Heart left ventricle (tissue), 16 donors: ENCODE results near the gene ADAM22. TPM values are rescaled to one million over a fixed set of nuclear protein-coding genes. Genes with fewer than 3 reads are reported as not detected.

Experiments
- ATAC-seq, 4 donors: fragments of 200-7000 bp; cut with Tn5 transposase; one replicate each; pipeline ENCODE4 v1.9.1; 2020 to 2022; ENCODE audit warnings: moderate library complexity in 4 of 4, mild to moderate bottlenecking in 3 of 4, moderate number of reproducible peaks in 1 of 4
- DNase-seq, 5 donors: peaks; one replicate each; pipeline ENCODE4 v3.0.0-alpha.2; 2020
- H3K27ac ChIP-seq, 12 donors: fragments of 200-600 bp; sonication (generic) in 4 of 12; one replicate each; pipeline versions ENCODE4 v1.5.0 to v1.8.0; 2016 to 2022; ENCODE audit warnings: mild to moderate bottlenecking in 2 of 12
- H3K27me3 ChIP-seq, 9 donors: fragments of 200-600 bp; sonication (generic) in 2 of 9; one replicate each; pipeline versions ENCODE4 v1.5.1 to v1.8.0; 2016 to 2022; ENCODE audit warnings: mild to moderate bottlenecking in 3 of 9
- H3K36me3 ChIP-seq, 9 donors: fragments of 200-600 bp; sonication (generic) in 2 of 9; one replicate each; pipeline versions ENCODE4 v1.5.0 to v1.8.0; 2018 to 2022; ENCODE audit warnings: mild to moderate bottlenecking in 2 of 9
- H3K4me1 ChIP-seq, 12 donors: fragments of 200-600 bp; sonication (generic) in 4 of 12; one replicate each; pipeline versions ENCODE4 v1.5.0 to v1.8.0; 2016 to 2022; ENCODE audit warnings: mild to moderate bottlenecking in 3 of 12
- H3K4me3 ChIP-seq, 12 donors: fragments of 200-600 bp; sonication (generic) in 4 of 12; one replicate each; pipeline versions ENCODE4 v1.5.0 to v1.8.0; 2017 to 2022; ENCODE audit warnings: mild to moderate bottlenecking in 9 of 12, moderate library complexity in 4 of 12
- H3K9me3 ChIP-seq, 12 donors: fragments of 200-600 bp; sonication (generic) in 4 of 12; one replicate each; pipeline versions ENCODE4 v1.5.0 to v1.8.0; 2016 to 2022; ENCODE audit warnings: mild to moderate bottlenecking in 1 of 12
- CTCF ChIP-seq, 12 donors: fragments of 200-600 bp; sonication (generic) in 4 of 12; IDR thresholded peaks; one replicate each; pipeline versions ENCODE4 v1.5.0 to v1.8.0; 2018 to 2022; ENCODE audit warnings: antibody characterized with exemption in 12 of 12, mild to moderate bottlenecking in 5 of 12
- POLR2A ChIP-seq, 2 donors: fragments of 450-650 bp; IDR thresholded peaks; one replicate each; pipeline ENCODE4 v1.6.1; 2017; ENCODE audit warnings: antibody characterized with exemption in 2 of 2, mild to moderate bottlenecking in 2 of 2, moderate library complexity in 2 of 2
- WGBS, 4 donors: extraction: QIAGEN DNeasy Blood & Tissue Kit in 2 of 4; methylation state at CpG; one replicate each; pipeline versions ENCODE4 v1.1.5 to v1.1.7; 2013 to 2018; 5-methylcytosine and 5-hydroxymethylcytosine counted together
- intact Hi-C, 10 donors: fragments of 100-400 bp; cut with DNase I; formaldehyde crosslinking; loops; one replicate each; pipeline versions ENCODE4 v1.11.1 to v1.14.2; 2022
- polyA plus RNA-seq, 2 donors: library from polyadenylated mRNA; stranded (reverse); fragments of 200-250 nt; gene quantifications; one replicate each; pipeline ENCODE4 v1.2.3, GENCODE V29; 2013
- total RNA-seq, 9 donors: library from RNA; depleted of rRNA in 2 of 9; stranded (reverse); fragments of >200 nt in 2 of 9; fragmentation: NEBNext Ultra II Directional in 3 of 9; extraction: Animal tissue kit (Norgen Biotek cat#: 25700) in 3 of 9; gene quantifications; one replicate each; pipeline versions ENCODE4 v1.1.0 to v1.2.4, GENCODE V29; 2016 to 2023
- donor health status: ischemic (EF 13 %, LVEDD 7.1; RV severe dilation, severe dysfunction).
- donor health status: healthy with polysubstance abuse.
- donor health status: DM: no; HTN: yes; CAD: no.
- donor health status: DM: no; HTN: no; CAD: no.
- donor health status: ischemic (EF 25% LVEDD 6.9; RV normal size, moderate dysfunction).
- donor health status: ischemic (EF 25% LVEDD 5.7; RV mildly dilated, moderate dysfunction).
- donor health status: healthy.
- donor health status: DM: yes; HTN: yes; CAD: no.
- donor health status: ischemic (EF 35%, LVEDD 5.7; RV mildly dilated, moderate dysfunction).
- donor health status: nonischemic (EF 11% LVEDD 7.7; RV severe dilation, severe dysfunction).
- donor health status: DM: yes; HTN: yes; CAD: no.
- donor health status: PGD.
- donor health status: ischemic (EF 29% LVEDD 5.4; RV normal size, mild dysfunction).
- donor health status: nonischemic (EF 23%, LVEDD 6.1; RV moderate dilation, normal function).

Gene ADAM22
- total and polyA plus RNA-seq, 11 donors, result 0.27 to 3.4 (median 1.1) TPM

GRCh38 chr7:88101769-88102168, 167.7 kb downstream of the ADAM22 start:
- H3K27ac ChIP-seq, result no peak overlapping the region
- ATAC-seq, result no peak
- 82 to 95% (median 90%) methylated on average over 1 of the region's 1 CpG for WGBS, 4 donors
- peaks cover 0 to 5% (median 0%) of the 10 kb centered on the region in 12 donors for H3K4me1 ChIP-seq
- H3K4me3 ChIP-seq, result no peak overlapping the region
- TF ChIP-seq CTCF (IDR thresholded peaks at IDR 0.05), result no peak
- intact Hi-C loops, result loop anchor here in 6 of 10 donors (10.0 kb wide), 5 partner anchors 57 to 597 kb away; partner anchors contain the start of gene ADAM22 (in 2 of the 6)
- no peaks in the 10 kb centered on the region for H3K36me3 ChIP-seq
- H3K9me3 ChIP-seq, result no peaks in the 10 kb centered on the region
- no peak for DNase-seq
- no peaks in the 10 kb centered on the region for H3K27me3 ChIP-seq

- no peak for TF ChIP-seq CTCF (IDR thresholded peaks at IDR 0.05)
- no peak for TF ChIP-seq POLR2A (IDR thresholded peaks at IDR 0.05)
- Histone ChIP-seq H3K4me3 (no peak overlapping the region), H3K27ac (no peak overlapping the region), H3K36me3 (no peaks in the 10 kb centered on the region), H3K9me3 (no peaks in the 10 kb centered on the region), H3K27me3 (no peaks in the 10 kb centered on the region), H3K4me1 (peaks cover 0 to 5% (median 0%) of the 10 kb centered on the region in 12 donors)
- WGBS, 4 donors, result 32 to 44% (median 34%) methylated on average over 1 of the region's 1 CpG
- intact Hi-C loops, result loop anchor here in 6 of 10 donors (10.0 kb wide), 5 partner anchors 58 to 598 kb away; partner anchors contain the start of gene ADAM22 (in 2 of the 6)
- no peak for DNase-seq
- ATAC-seq, result no peak
Measured at GRCh38 chr7:88102675-88103074, 168.6 kb downstream of the ADAM22 start.

GRCh38 chr7:88104732-88105131, 170.7 kb downstream of the ADAM22 start:
- no peaks in the 10 kb centered on the region for H3K9me3 ChIP-seq
- no peak overlapping the region for H3K27ac ChIP-seq
- DNase-seq (no peak), ATAC-seq (peak in 1 of 4 donors; percentile 37)
- no peaks in the 10 kb centered on the region for H3K27me3 ChIP-seq
- 56 to 60% (median 59%) methylated on average over 2 of the region's 2 CpGs for WGBS, 4 donors
- no peak overlapping the region for H3K4me3 ChIP-seq
- intact Hi-C loops, result loop anchor here in 7 of 10 donors (5.0 to 10.0 kb wide), 7 partner anchors 60 to 600 kb away; partner anchors contain the start of gene ADAM22 (in 2 of the 7)
- no peaks in the 10 kb centered on the region for H3K36me3 ChIP-seq
- TF ChIP-seq CTCF (IDR thresholded peaks at IDR 0.05) (no peak), POLR2A (IDR thresholded peaks at IDR 0.05) (no peak)
- peaks cover 0 to 5% (median 0%) of the 10 kb centered on the region in 12 donors for H3K4me1 ChIP-seq

- no peaks in the 10 kb centered on the region for H3K9me3 ChIP-seq
- H3K27ac ChIP-seq, result no peak overlapping the region
- H3K4me3 ChIP-seq, result no peak overlapping the region
- TF ChIP-seq POLR2A (IDR thresholded peaks at IDR 0.05) (no peak), CTCF (IDR thresholded peaks at IDR 0.05) (no peak)
- 80 to 84% (median 81%) methylated on average over 3 of the region's 3 CpGs for WGBS, 4 donors
- ATAC-seq (no peak), DNase-seq (no peak)
- no peaks in the 10 kb centered on the region for H3K36me3 ChIP-seq
- H3K4me1 ChIP-seq, result peaks cover 0 to 5% (median 0%) of the 10 kb centered on the region in 12 donors
- intact Hi-C loops, result loop anchor here in 7 of 10 donors (5.0 to 10.0 kb wide), 7 partner anchors 60 to 600 kb away; partner anchors contain the start of gene ADAM22 (in 2 of the 7)
- H3K27me3 ChIP-seq, result no peaks in the 10 kb centered on the region
Measured at GRCh38 chr7:88105231-88105630, 171.2 kb downstream of the ADAM22 start.
